ENCODE data around the gene RXFP4. TPM values are rescaled to one million over a fixed set of nuclear protein-coding genes. Genes with fewer than 3 reads are reported as not detected.
A peak's percentile ranks its signal among the peaks of the same experiment; 100 is the strongest.

The RXFP4 gene
- polyA plus RNA-seq, 3 donors: 0.08 TPM; not detected in 2

- peaks cover 34 to 51% of the 10 kb centered on the region in 2 donors for H3K36me3 Mint-ChIP-seq
These were observed 36.4 kb downstream of the RXFP4 start for GRCh38 chr1:155977690-155978324.

More at GRCh38 chr1:155977690-155978324, 36.4 kb downstream of the RXFP4 start:
- H3K4me1 ChIP-seq (ENCODE audit: control insufficient read depth in 1 of 2, insufficient read depth in 2 of 2, low read length in 2 of 2): peaks cover 73 to 87% of the 10 kb centered on the region in 2 donors
- peak overlapping the region; percentile 81 to 97 for H3K27ac ChIP-seq (ENCODE audit: low read depth in 1 of 2, low read length in 2 of 2)
- peaks cover 97% of the 10 kb centered on the region for H3K79me2 ChIP-seq (ENCODE audit: insufficient read depth, low read length)
- H3K27me3 ChIP-seq (ENCODE audit: control insufficient read depth in 2 of 2, insufficient read depth in 2 of 2, low read length in 2 of 2): no peaks in the 10 kb centered on the region
- H3K9me3 Mint-ChIP-seq: no peaks in the 10 kb centered on the region
- peaks cover 63% of the 10 kb centered on the region for H4K20me1 ChIP-seq (ENCODE audit: insufficient read depth, low read length)
- WGBS (ENCODE audit: insufficient coverage): under 1% methylated on average over 32 of the region's 52 CpGs
- peak overlapping the region; percentile 93 to 96 (median 94) for H3K4me3 ChIP-seq (replicated peaks in 1 of 3; ENCODE audit: low read depth in 2 of 3, low read length in 3 of 3)
- no peaks in the 10 kb centered on the region for H3K9me3 ChIP-seq (replicated peaks in 1 of 2; ENCODE audit: control insufficient read depth in 1 of 2, insufficient read depth in 1 of 2, low read length in 2 of 2)
- H3K27me3 Mint-ChIP-seq (ENCODE audit: low read depth in 3 of 3): peaks cover 0 to 8% (median 3%) of the 10 kb centered on the region in 3 donors
- H3K4me2 ChIP-seq (replicated peaks; ENCODE audit: extremely low read depth, low read length, poor library complexity, severe bottlenecking): peak overlapping the region; percentile 96
- no peak for TF ChIP-seq CTCF (IDR thresholded peaks at IDR 0.05)
- peak overlapping the region; percentile 91 to 99 (median 96) for H3K27ac Mint-ChIP-seq
- H3K4me1 Mint-ChIP-seq: peaks cover 69% of the 10 kb centered on the region
- peak overlapping the region; percentile 55 for H2AFZ ChIP-seq (ENCODE audit: insufficient read depth, low read depth, low read length, poor library complexity, severe bottlenecking)
- DNase-seq: peak in 2 of 3 donors; percentile 47 to 70
- intact Hi-C loops (cut with micrococcal nuclease): loop anchor here in 1 of 2 donors (2.0 kb wide), 1 partner anchor 15 kb away; no protein-coding TSS in a partner anchor
- H3K9ac ChIP-seq (ENCODE audit: insufficient read depth, low read length, poor library complexity, severe bottlenecking): peak overlapping the region; percentile 99
- peak overlapping the region; percentile 96 to 98 for H3K4me3 Mint-ChIP-seq
- H3K36me3 ChIP-seq (replicated peaks in 1 of 2; ENCODE audit: control insufficient read depth in 1 of 2, insufficient read depth in 2 of 2, low read length in 2 of 2): peaks cover 8 to 14% of the 10 kb centered on the region in 2 donors

All from CD14-positive monocyte (primary cell).